ENCODE measurements around the gene AFAP1L2. TPM values are rescaled to one million over a fixed set of nuclear protein-coding genes. Genes with fewer than 3 reads are reported as not detected.

Gene AFAP1L2
- polyA plus RNA-seq, 1 donor from 2014 or later: 0.88 TPM

GRCh38 chr10:114320249-114321116, 83.8 kb downstream of the AFAP1L2 start:
- no peak for TF ChIP-seq SMC3 (conservative IDR thresholded peaks at IDR 0.05; ENCODE audit: poor library complexity)
- TF ChIP-seq RAD21 (conservative IDR thresholded peaks at IDR 0.05): no peak
- no peak for TF ChIP-seq MXI1 (conservative IDR thresholded peaks at IDR 0.05; ENCODE audit: poor library complexity, severe bottlenecking)
- no peak for TF ChIP-seq TAF1 (IDR thresholded peaks at IDR 0.05; ENCODE audit: low read depth)
- Histone ChIP-seq H4K20me1 (ENCODE audit: insufficient read depth) (no peaks in the 10 kb centered on the region), H3K27me3 (ENCODE audit: insufficient read depth, low read depth, low read length) (no peaks in the 10 kb centered on the region), H3K4me2 (ENCODE audit: low read length) (no peak overlapping the region), H3K79me2 (replicated peaks; ENCODE audit: insufficient read depth, low read length) (no peaks in the 10 kb centered on the region), H3K9ac (ENCODE audit: low read length) (no peak overlapping the region), H3K36me3 (ENCODE audit: insufficient read depth, low read length) (no peaks in the 10 kb centered on the region), H3K4me3 (ENCODE audit: low read length) (no peak overlapping the region), H2AFZ (ENCODE audit: low read depth, low read length) (no peak overlapping the region), H3F3A (ENCODE audit: insufficient read depth, low read length, poor library complexity, severe bottlenecking) (no peaks in the 10 kb centered on the region), H3K9me3 (ENCODE audit: low read length) (no peaks in the 10 kb centered on the region), H3K27ac (ENCODE audit: low read length) (no peak overlapping the region), H3K9me2 (ENCODE audit: insufficient read depth, low read length) (no peaks in the 10 kb centered on the region)

- Histone ChIP-seq H3K27me3 (ENCODE audit: insufficient read depth, low read depth, low read length) (no peaks in the 10 kb centered on the region), H2AFZ (ENCODE audit: low read depth, low read length) (no peak overlapping the region), H3K4me2 (ENCODE audit: low read length) (no peak overlapping the region), H3K9me3 (ENCODE audit: low read length) (no peaks in the 10 kb centered on the region), H3K4me3 (ENCODE audit: low read length) (no peak overlapping the region), H3F3A (ENCODE audit: insufficient read depth, low read length, poor library complexity, severe bottlenecking) (no peaks in the 10 kb centered on the region), H3K9me2 (ENCODE audit: insufficient read depth, low read length) (no peaks in the 10 kb centered on the region), H4K20me1 (ENCODE audit: insufficient read depth) (no peaks in the 10 kb centered on the region), H3K27ac (ENCODE audit: low read length) (no peak overlapping the region), H3K79me2 (replicated peaks; ENCODE audit: insufficient read depth, low read length) (no peaks in the 10 kb centered on the region), H3K36me3 (ENCODE audit: insufficient read depth, low read length) (no peaks in the 10 kb centered on the region), H3K9ac (ENCODE audit: low read length) (no peak overlapping the region)
- TF ChIP-seq SMC3 (conservative IDR thresholded peaks at IDR 0.05; ENCODE audit: poor library complexity) (no peak), EZH2 (IDR thresholded peaks at IDR 0.05; ENCODE audit: borderline replicate concordance, insufficient read depth, low read length, poor library complexity, severe bottlenecking) (no peak), TAF1 (IDR thresholded peaks at IDR 0.05; ENCODE audit: low read depth) (no peak), CTCF (IDR thresholded peaks at IDR 0.05; ENCODE audit: poor library complexity, severe bottlenecking) (no peak), EP300 (conservative IDR thresholded peaks at IDR 0.05; ENCODE audit: poor library complexity, severe bottlenecking) (no peak), MXI1 (conservative IDR thresholded peaks at IDR 0.05; ENCODE audit: poor library complexity, severe bottlenecking) (no peak), RAD21 (conservative IDR thresholded peaks at IDR 0.05) (no peak), REST (IDR thresholded peaks at IDR 0.05; ENCODE audit: borderline replicate concordance) (no peak), POLR2AphosphoS5 (IDR thresholded peaks at IDR 0.05) (no peak)
Measured at GRCh38 chr10:114319406-114320248, 84.7 kb downstream of the AFAP1L2 start.

Measured in neural cell (in vitro differentiated cells).